ENCODE measurements around the gene TRABD2B.

DNA sequence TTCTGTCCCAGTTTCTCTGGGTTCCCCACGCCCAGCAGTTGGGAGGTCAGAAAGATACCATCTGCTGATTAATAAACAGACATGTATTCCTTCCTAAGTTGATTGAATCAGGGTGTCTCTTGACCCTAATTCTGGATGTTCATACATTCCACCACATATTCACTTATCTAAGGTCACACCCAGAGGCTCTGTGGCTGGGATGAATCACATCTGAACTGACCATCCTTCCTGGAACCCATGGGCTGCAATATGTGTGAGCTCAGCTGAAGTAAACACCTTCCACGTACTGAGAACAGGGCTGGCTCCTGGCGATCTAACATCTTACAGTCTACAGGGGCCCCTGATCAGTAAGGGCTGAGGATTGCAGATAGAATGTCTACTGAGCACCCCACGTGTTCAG, 20.5 kb upstream of the TRABD2B start:
- TF ChIP-seq, protein P1, sequence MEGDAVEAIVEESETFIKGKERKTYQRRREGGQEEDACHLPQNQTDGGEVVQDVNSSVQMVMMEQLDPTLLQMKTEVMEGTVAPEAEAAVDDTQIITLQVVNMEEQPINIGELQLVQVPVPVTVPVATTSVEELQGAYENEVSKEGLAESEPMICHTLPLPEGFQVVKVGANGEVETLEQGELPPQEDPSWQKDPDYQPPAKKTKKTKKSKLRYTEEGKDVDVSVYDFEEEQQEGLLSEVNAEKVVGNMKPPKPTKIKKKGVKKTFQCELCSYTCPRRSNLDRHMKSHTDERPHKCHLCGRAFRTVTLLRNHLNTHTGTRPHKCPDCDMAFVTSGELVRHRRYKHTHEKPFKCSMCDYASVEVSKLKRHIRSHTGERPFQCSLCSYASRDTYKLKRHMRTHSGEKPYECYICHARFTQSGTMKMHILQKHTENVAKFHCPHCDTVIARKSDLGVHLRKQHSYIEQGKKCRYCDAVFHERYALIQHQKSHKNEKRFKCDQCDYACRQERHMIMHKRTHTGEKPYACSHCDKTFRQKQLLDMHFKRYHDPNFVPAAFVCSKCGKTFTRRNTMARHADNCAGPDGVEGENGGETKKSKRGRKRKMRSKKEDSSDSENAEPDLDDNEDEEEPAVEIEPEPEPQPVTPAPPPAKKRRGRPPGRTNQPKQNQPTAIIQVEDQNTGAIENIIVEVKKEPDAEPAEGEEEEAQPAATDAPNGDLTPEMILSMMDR (IDR thresholded peaks at IDR 0.05 in 4 of 5, conservative IDR thresholded peaks at IDR 0.05 in 1 of 5) = no peak
- TF ChIP-seq POLR2A (IDR thresholded peaks at IDR 0.05) = no peak
